Transverse colon (tissue), 4 donors: ENCODE measurements around the gene DOCK3.

Source experiments
- CTCF ChIP-seq, 5 experiments: fragments of 200-600 bp in 3 of 5; fragments of 450-650 bp in 2 of 5; sonication (generic) in 3 of 5; IDR thresholded peaks; 1 replicate in 2 of 5; 2 replicates in 3 of 5; pipeline ENCODE4 v1.5.1; 2016 to 2017; ENCODE audit warnings: antibody characterized with exemption in 5 of 5, inconsistent platforms in 3 of 5, mild to moderate bottlenecking in 2 of 5, moderate library complexity in 1 of 5
- POLR2AphosphoS5 ChIP-seq, 3 donors: sonication (generic); formaldehyde crosslinking; IDR thresholded peaks; one replicate each; pipeline ENCODE4 v1.6.1; 2016; ENCODE audit warnings: antibody characterized with exemption in 3 of 3

- TF ChIP-seq CTCF (IDR thresholded peaks at IDR 0.05) = no peak
- no peak for TF ChIP-seq POLR2AphosphoS5 (IDR thresholded peaks at IDR 0.05)
Observed at GRCh38 chr3:50714946-50715345, 40.2 kb downstream of the DOCK3 start.
